ENCODE results near the gene NCEH1. TPM values are rescaled to one million over a fixed set of nuclear protein-coding genes. Genes with fewer than 3 reads are reported as not detected.
"Not testable (repeated sequence)": the region's sequence is repeated elsewhere in the genome, so short reads cannot be mapped to it uniquely, and the experiment has no call there.

The NCEH1 gene
- total RNA-seq, 4 donors from 2014 or later, result 8.3 to 12.4 (median 11.0) TPM

DNA sequence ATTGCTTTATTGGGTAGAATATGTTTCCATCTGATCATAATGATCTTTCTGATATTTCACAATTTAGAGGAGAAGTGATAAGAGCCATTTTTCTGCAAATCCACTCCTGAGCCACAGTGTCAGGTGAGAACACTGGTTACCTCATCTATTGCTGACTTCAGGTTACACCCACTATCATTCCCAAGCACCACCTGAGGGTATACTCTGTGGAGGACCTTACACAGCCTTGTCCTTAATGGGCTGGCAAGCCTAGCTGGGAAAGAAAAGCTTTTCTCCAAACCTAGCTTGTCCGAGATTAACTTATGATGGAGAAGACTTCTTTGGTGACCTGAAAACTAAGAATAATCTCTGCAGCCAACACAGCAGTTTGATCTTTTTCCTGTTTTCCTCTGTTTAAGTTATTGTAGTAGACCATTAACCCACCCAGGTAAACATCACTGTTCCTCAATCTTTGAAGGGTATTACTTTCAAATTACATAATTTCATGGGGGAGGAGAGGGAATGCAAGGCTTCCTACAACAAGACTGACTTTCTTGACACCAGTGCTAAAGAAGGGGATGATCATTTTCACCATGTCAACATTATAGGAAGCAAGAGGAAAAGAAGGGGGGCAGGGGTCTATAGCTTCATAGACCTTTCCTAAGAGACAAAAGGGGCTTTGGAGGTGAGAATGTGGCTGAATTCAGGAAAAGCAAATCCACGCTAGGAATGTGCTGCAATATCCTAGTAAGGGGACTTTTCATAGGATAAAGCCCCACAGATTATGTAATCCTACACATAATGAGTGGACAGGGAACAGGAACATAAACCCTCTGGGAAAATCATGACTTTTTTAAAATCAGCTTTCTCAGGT, 1.7 kb downstream of the NCEH1 start:
- Histone ChIP-seq H3K9me3 (no peaks in the 10 kb centered on the region), H3K4me3 (replicated peaks in 1 of 3) (no peak overlapping the region), H3K36me3 (no peaks in the 10 kb centered on the region), H3K4me1 (peaks cover 7 to 10% of the 10 kb centered on the region in 2 donors), H3K27me3 (no peaks in the 10 kb centered on the region), H3K27ac (no peak overlapping the region)
- intact Hi-C loops (cut with DNase I), result no loop called here
- no peak for DNase-seq
- TF ChIP-seq, protein P1, sequence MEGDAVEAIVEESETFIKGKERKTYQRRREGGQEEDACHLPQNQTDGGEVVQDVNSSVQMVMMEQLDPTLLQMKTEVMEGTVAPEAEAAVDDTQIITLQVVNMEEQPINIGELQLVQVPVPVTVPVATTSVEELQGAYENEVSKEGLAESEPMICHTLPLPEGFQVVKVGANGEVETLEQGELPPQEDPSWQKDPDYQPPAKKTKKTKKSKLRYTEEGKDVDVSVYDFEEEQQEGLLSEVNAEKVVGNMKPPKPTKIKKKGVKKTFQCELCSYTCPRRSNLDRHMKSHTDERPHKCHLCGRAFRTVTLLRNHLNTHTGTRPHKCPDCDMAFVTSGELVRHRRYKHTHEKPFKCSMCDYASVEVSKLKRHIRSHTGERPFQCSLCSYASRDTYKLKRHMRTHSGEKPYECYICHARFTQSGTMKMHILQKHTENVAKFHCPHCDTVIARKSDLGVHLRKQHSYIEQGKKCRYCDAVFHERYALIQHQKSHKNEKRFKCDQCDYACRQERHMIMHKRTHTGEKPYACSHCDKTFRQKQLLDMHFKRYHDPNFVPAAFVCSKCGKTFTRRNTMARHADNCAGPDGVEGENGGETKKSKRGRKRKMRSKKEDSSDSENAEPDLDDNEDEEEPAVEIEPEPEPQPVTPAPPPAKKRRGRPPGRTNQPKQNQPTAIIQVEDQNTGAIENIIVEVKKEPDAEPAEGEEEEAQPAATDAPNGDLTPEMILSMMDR (IDR thresholded peaks at IDR 0.05), result no peak
- no peak for TF ChIP-seq POLR2A (IDR thresholded peaks at IDR 0.05)
- 86 to 89% methylated on average over 2 of the region's 2 CpGs for WGBS, 2 donors

GRCh38 chr3:172707967-172708366, 2.9 kb downstream of the NCEH1 start:
- no peak for DNase-seq
- Histone ChIP-seq H3K4me3 (replicated peaks in 1 of 3) (no peak overlapping the region), H3K27me3 (no peaks in the 10 kb centered on the region), H3K4me1 (peaks cover 7 to 10% of the 10 kb centered on the region in 2 donors), H3K36me3 (no peaks in the 10 kb centered on the region), H3K9me3 (no peaks in the 10 kb centered on the region), H3K27ac (no peak overlapping the region)
- intact Hi-C loops (cut with DNase I), result no loop called here
- TF ChIP-seq POLR2A (IDR thresholded peaks at IDR 0.05), result no peak
- TF ChIP-seq, protein P1 (IDR thresholded peaks at IDR 0.05), result no peak
- 85 to 94% methylated on average over 1 of the region's 1 CpG for WGBS, 2 donors

- DNase-seq, result no peak
- Histone ChIP-seq H3K36me3 (no peaks in the 10 kb centered on the region), H3K4me1 (peaks cover 7 to 10% of the 10 kb centered on the region in 2 donors), H3K9me3 (no peaks in the 10 kb centered on the region), H3K27me3 (no peaks in the 10 kb centered on the region), H3K27ac (no peak overlapping the region), H3K4me3 (replicated peaks in 1 of 3) (no peak overlapping the region)
- TF ChIP-seq, protein P1 (IDR thresholded peaks at IDR 0.05), result no peak
- no peak for TF ChIP-seq POLR2A (IDR thresholded peaks at IDR 0.05)
- intact Hi-C loops (cut with DNase I), result no loop called here
- WGBS, 2 donors, result 86 to 91% methylated on average over 2 of the region's 2 CpGs
These were observed 3.8 kb downstream of the NCEH1 start for GRCh38 chr3:172707030-172707429.

DNA sequence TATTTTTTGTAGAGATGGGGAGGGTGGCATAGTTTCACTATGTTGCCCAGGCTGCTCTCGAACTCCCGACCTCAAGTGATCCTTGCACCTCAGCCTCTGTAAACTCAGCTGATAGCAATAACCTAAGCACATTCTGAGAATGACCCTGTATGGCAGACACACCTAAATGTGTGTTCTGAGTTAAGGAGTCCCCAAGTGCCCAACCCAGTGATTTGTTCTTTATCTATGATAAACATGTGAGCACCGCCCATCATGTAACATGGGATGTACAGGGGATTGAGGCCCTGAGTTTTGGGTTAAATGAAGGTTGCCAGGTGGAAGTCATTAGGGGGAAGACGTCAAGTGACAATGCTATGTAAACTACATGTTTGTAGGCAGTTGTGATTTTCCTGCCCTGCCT, 5.7 kb downstream of the NCEH1 start:
- WGBS, 2 donors, result 88 to 96% methylated on average over 4 of the region's 4 CpGs
- Histone ChIP-seq H3K4me1 (peaks cover 7 to 10% of the 10 kb centered on the region in 2 donors), H3K9me3 (no peaks in the 10 kb centered on the region), H3K4me3 (replicated peaks in 1 of 3) (no peak overlapping the region), H3K27me3 (no peaks in the 10 kb centered on the region), H3K27ac (no peak overlapping the region), H3K36me3 (no peaks in the 10 kb centered on the region)
- no peak for DNase-seq
- TF ChIP-seq, protein P1 (IDR thresholded peaks at IDR 0.05), result no peak
- no peak for TF ChIP-seq POLR2A (IDR thresholded peaks at IDR 0.05)
- intact Hi-C loops (cut with DNase I), result no loop called here

GRCh38 chr3:172704001-172704400, 6.9 kb downstream of the NCEH1 start:
- no peaks in the 10 kb centered on the region for H3K4me1 ChIP-seq
- DNase-seq, result no peak
- H3K27ac ChIP-seq, result no peak overlapping the region
- intact Hi-C loops (cut with DNase I), result no loop called here
- H3K27me3 ChIP-seq, result no peaks in the 10 kb centered on the region
- no peak overlapping the region for H3K4me3 ChIP-seq (replicated peaks in 1 of 3)
- WGBS, 2 donors, result 23 to 38% methylated on average over 1 of the region's 1 CpG
- TF ChIP-seq, protein P1 (IDR thresholded peaks at IDR 0.05), result no peak
- TF ChIP-seq POLR2A (IDR thresholded peaks at IDR 0.05), result no peak
- H3K36me3 ChIP-seq, result no peaks in the 10 kb centered on the region
- no peaks in the 10 kb centered on the region for H3K9me3 ChIP-seq

DNA sequence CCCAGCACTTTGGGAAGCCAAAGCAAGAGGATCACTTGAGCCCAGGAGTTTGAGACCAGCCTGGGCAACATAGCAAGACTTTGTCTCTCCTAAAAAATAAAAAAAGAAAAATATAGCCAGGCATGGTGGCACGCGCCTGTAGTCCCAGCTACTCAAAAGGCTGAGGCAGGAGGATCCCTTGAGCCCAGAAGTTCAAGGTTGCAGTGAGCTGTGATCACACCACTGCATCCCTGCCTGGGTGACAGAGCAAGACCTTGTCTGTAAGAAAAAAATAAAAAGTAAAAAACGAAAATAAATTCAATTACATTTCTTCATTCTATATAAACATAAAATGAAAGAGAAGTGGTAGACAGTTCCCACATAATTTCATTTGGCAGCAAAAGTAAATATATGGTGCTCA, 8.1 kb downstream of the NCEH1 start:
- intact Hi-C loops (cut with DNase I); H3K4me3 ChIP-seq (replicated peaks in 1 of 3); H3K36me3 ChIP-seq; H3K4me1 ChIP-seq; DNase-seq; H3K9me3 ChIP-seq; H3K27me3 ChIP-seq; H3K27ac ChIP-seq: not testable (repeated sequence)
- 85 to 90% methylated on average over 3 of the region's 3 CpGs for WGBS, 2 donors

All from thyroid gland (tissue), 4 donors.